ENCODE results near the gene LDLRAD3. TPM values are rescaled to one million over a fixed set of nuclear protein-coding genes. Genes with fewer than 3 reads are reported as not detected.

Gene LDLRAD3
- polyA plus RNA-seq, 3 donors: 7.3 to 14.1 (median 10.4) TPM

DNA sequence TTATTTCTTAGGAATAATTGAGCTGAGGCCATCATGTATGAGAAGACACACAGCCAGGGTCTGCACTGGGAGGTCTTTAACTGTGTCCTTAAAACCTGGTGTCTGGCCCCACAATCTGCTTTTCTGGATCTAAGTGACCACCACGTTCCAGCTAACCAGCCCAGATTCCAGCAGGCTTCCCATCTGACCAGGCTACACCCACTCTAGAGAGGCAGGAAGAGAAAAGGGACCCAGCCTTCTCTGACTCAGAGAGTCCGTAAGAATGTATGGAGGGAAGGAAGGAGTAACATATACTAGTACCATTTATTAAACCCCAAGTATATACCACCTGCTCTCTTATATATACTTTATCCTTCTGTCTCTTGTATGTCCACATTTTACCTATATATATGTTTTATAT, 80.1 kb downstream of the LDLRAD3 start:
- WGBS (ENCODE audit: insufficient coverage): no CpG with 5 or more reads among the region's 2 CpGs
- Histone ChIP-seq H3K9ac (ENCODE audit: insufficient read depth, low read length, poor library complexity, severe bottlenecking) (no peak overlapping the region), H3K4me3 (replicated peaks in 1 of 3; ENCODE audit: low read depth in 2 of 3, low read length in 3 of 3) (no peak overlapping the region), H3K4me1 (ENCODE audit: control insufficient read depth in 1 of 2, insufficient read depth in 2 of 2, low read length in 2 of 2) (no peaks in the 10 kb centered on the region), H3K36me3 (replicated peaks in 1 of 2; ENCODE audit: control insufficient read depth in 1 of 2, insufficient read depth in 2 of 2, low read length in 2 of 2) (no peaks in the 10 kb centered on the region), H2AFZ (ENCODE audit: insufficient read depth, low read depth, low read length, poor library complexity, severe bottlenecking) (no peak overlapping the region), H3K4me2 (replicated peaks; ENCODE audit: extremely low read depth, low read length, poor library complexity, severe bottlenecking) (no peak overlapping the region), H4K20me1 (ENCODE audit: insufficient read depth, low read length) (peaks cover 31% of the 10 kb centered on the region), H3K27ac (ENCODE audit: low read depth in 1 of 2, low read length in 2 of 2) (no peak overlapping the region), H3K27me3 (ENCODE audit: control insufficient read depth in 2 of 2, insufficient read depth in 2 of 2, low read length in 2 of 2) (no peaks in the 10 kb centered on the region), H3K9me3 (replicated peaks in 1 of 2; ENCODE audit: control insufficient read depth in 1 of 2, insufficient read depth in 1 of 2, low read length in 2 of 2) (no peaks in the 10 kb centered on the region), H3K79me2 (ENCODE audit: insufficient read depth, low read length) (no peaks in the 10 kb centered on the region)
- H3K4me3 Mint-ChIP-seq: no peak overlapping the region
- H3K36me3 Mint-ChIP-seq: no peaks in the 10 kb centered on the region
- no peak overlapping the region for H3K27ac Mint-ChIP-seq
- TF ChIP-seq, protein P1, sequence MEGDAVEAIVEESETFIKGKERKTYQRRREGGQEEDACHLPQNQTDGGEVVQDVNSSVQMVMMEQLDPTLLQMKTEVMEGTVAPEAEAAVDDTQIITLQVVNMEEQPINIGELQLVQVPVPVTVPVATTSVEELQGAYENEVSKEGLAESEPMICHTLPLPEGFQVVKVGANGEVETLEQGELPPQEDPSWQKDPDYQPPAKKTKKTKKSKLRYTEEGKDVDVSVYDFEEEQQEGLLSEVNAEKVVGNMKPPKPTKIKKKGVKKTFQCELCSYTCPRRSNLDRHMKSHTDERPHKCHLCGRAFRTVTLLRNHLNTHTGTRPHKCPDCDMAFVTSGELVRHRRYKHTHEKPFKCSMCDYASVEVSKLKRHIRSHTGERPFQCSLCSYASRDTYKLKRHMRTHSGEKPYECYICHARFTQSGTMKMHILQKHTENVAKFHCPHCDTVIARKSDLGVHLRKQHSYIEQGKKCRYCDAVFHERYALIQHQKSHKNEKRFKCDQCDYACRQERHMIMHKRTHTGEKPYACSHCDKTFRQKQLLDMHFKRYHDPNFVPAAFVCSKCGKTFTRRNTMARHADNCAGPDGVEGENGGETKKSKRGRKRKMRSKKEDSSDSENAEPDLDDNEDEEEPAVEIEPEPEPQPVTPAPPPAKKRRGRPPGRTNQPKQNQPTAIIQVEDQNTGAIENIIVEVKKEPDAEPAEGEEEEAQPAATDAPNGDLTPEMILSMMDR (IDR thresholded peaks at IDR 0.05): no peak
- peaks cover 0 to 10% (median 0%) of the 10 kb centered on the region in 3 donors for H3K27me3 Mint-ChIP-seq (ENCODE audit: low read depth in 3 of 3)
- no peak for DNase-seq
- peaks cover 0 to 2% (median 0%) of the 10 kb centered on the region in 7 donors for H3K9me3 Mint-ChIP-seq
- peaks cover 8% of the 10 kb centered on the region for H3K4me1 Mint-ChIP-seq
- intact Hi-C loops (cut with micrococcal nuclease): no loop called here

DNA sequence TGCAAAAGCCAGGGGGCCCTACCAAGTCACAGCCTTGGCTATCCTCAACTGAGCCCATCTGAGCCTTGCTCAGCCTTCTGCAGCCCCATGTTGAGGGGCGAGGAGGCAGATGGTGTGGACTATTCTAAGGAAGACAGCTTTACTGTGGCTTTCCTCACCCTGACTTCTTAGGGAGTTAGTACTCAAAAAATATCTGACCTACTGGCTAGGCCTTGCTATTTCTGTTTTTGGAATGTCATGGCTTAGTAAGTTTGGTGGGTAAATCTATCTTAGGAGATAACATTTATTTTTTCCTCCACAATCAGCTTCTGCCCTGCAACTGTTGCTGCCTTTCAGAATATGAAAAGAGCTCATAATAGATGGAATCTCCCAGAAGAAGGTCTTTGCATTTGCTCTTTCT, 80.9 kb downstream of the LDLRAD3 start:
- Mint-ChIP-seq H3K36me3 (no peaks in the 10 kb centered on the region), H3K4me1 (peaks cover 8% of the 10 kb centered on the region)

More for the DNA sequence above, 80.9 kb downstream of the LDLRAD3 start:
- Histone ChIP-seq H4K20me1 (ENCODE audit: insufficient read depth, low read length) (peaks cover 23% of the 10 kb centered on the region), H2AFZ (ENCODE audit: insufficient read depth, low read depth, low read length, poor library complexity, severe bottlenecking) (no peak overlapping the region), H3K4me2 (replicated peaks; ENCODE audit: extremely low read depth, low read length, poor library complexity, severe bottlenecking) (no peak overlapping the region), H3K4me3 (replicated peaks in 1 of 3; ENCODE audit: low read depth in 2 of 3, low read length in 3 of 3) (no peak overlapping the region), H3K27me3 (ENCODE audit: control insufficient read depth in 2 of 2, insufficient read depth in 2 of 2, low read length in 2 of 2) (no peaks in the 10 kb centered on the region), H3K4me1 (ENCODE audit: control insufficient read depth in 1 of 2, insufficient read depth in 2 of 2, low read length in 2 of 2) (no peaks in the 10 kb centered on the region), H3K9me3 (replicated peaks in 1 of 2; ENCODE audit: control insufficient read depth in 1 of 2, insufficient read depth in 1 of 2, low read length in 2 of 2) (no peaks in the 10 kb centered on the region), H3K36me3 (replicated peaks in 1 of 2; ENCODE audit: control insufficient read depth in 1 of 2, insufficient read depth in 2 of 2, low read length in 2 of 2) (no peaks in the 10 kb centered on the region), H3K9ac (ENCODE audit: insufficient read depth, low read length, poor library complexity, severe bottlenecking) (no peak overlapping the region), H3K27ac (ENCODE audit: low read depth in 1 of 2, low read length in 2 of 2) (no peak overlapping the region), H3K79me2 (ENCODE audit: insufficient read depth, low read length) (no peaks in the 10 kb centered on the region)
- Mint-ChIP-seq H3K4me3 (no peak overlapping the region), H3K27ac (no peak overlapping the region), H3K9me3 (peaks cover 0 to 2% (median 0%) of the 10 kb centered on the region in 7 donors), H3K27me3 (ENCODE audit: low read depth in 3 of 3) (peaks cover 0 to 8% (median 0%) of the 10 kb centered on the region in 3 donors)
- intact Hi-C loops (cut with micrococcal nuclease): no loop called here
- TF ChIP-seq, protein P1 (IDR thresholded peaks at IDR 0.05): no peak
- WGBS (ENCODE audit: insufficient coverage): no CpG with 5 or more reads among the region's 1 CpG
- no peak for DNase-seq
